Endothelial cell of umbilical vein (primary cell): ENCODE data around the gene DCAF7. TPM values are rescaled to one million over a fixed set of nuclear protein-coding genes. Genes with fewer than 3 reads are reported as not detected.

Experiments
- BruUV-seq: library from RNA; stranded (reverse); fragments of 400-500 nt; replicated peaks from 2 replicates; lab custom pipeline; 2021; lab: Mats Ljungman, UMichigan
- CTCF ChIA-PET: fragments of 300-600, 350-600 bp; sonication (Branson Sonifier 250); formaldehyde crosslinking; loops from one replicate; lab custom pipeline; 2021; ENCODE audit warnings: antibody characterized with exemption, inconsistent platforms; lab: Charles Lee
- POLR2A ChIA-PET: fragments of 300-600, 350-600 bp; sonication (Branson Sonifier 250); formaldehyde crosslinking; loops from one replicate; lab custom pipeline; 2021; ENCODE audit warnings: antibody characterized with exemption, inconsistent platforms; lab: Charles Lee
- DNase-seq: peaks from one replicate; pipeline ENCODE4 v3.0.0-alpha.2; 2011; ENCODE audit warnings: low read depth, low spot score
- FAIRE-seq: peaks from 2 replicates; lab custom pipeline; 2011; peaks lifted over from hg19 to GRCh38; lab: Jason Lieb, UNC
- H2AFZ ChIP-seq: 2 replicates; pipeline ENCODE4 v1.6.0; 2012; ENCODE audit warnings: low read depth, low read length, control low read depth, inconsistent platforms
- H3K27ac ChIP-seq: 2 replicates; pipeline ENCODE4 v1.5.1; 2011; ENCODE audit warnings: low read depth, mild to moderate bottlenecking, control low read depth, low read length, moderate library complexity; ENCODE audit not compliant: insufficient read depth
- H3K27me3 ChIP-seq, 2 experiments: 2 replicates each; pipeline versions ENCODE4 v1.6.0 to v1.6.1; 2011; ENCODE audit warnings: low read length in 2 of 2, mixed read lengths in 1 of 2; ENCODE audit not compliant: control insufficient read depth in 2 of 2, insufficient read depth in 2 of 2
- H3K36me3 ChIP-seq, 2 experiments: 2 replicates in 1 of 2; 3 replicates in 1 of 2; pipeline ENCODE4 v1.5.1; 2011; ENCODE audit warnings: low read length in 2 of 2, mild to moderate bottlenecking in 1 of 2, moderate library complexity in 1 of 2; ENCODE audit not compliant: control insufficient read depth in 2 of 2, insufficient read depth in 2 of 2; ENCODE audit errors: extremely low read depth in 1 of 2
- H3K4me1 ChIP-seq: 3 replicates; pipeline ENCODE4 v1.5.1; 2011; ENCODE audit warnings: mild to moderate bottlenecking, low read length; ENCODE audit not compliant: control insufficient read depth, insufficient read depth; ENCODE audit errors: extremely low read depth
- H3K4me2 ChIP-seq: 2 replicates; pipeline ENCODE4 v1.6.1; 2011; ENCODE audit warnings: low read length, control low read depth, mixed read lengths; ENCODE audit not compliant: insufficient read depth
- H3K4me3 ChIP-seq, 3 experiments: fragments of 200-600 bp in 1 of 3; sonication (generic), shearing (Covaris generic) in 1 of 3; replicated peaks in 1 of 3; 2 replicates each; pipeline ENCODE4 v1.5.1; 2011 to 2016; ENCODE audit warnings: control low read depth in 3 of 3, low read length in 3 of 3, mild to moderate bottlenecking in 2 of 3, inconsistent platforms in 1 of 3, low read depth in 1 of 3, moderate library complexity in 1 of 3; ENCODE audit not compliant: insufficient read depth in 1 of 3
- H3K79me2 ChIP-seq: 2 replicates; pipeline ENCODE4 v1.6.0; 2012; ENCODE audit warnings: low read length, inconsistent platforms; ENCODE audit not compliant: control insufficient read depth, insufficient read depth
- H3K9ac ChIP-seq: replicated peaks from 2 replicates; pipeline ENCODE3; 2011; ENCODE audit warnings: low read length, control low read depth; ENCODE audit not compliant: insufficient read depth; ENCODE audit errors: extremely low read depth
- H3K9me1 ChIP-seq: replicated peaks from 3 replicates; pipeline ENCODE4 v1.6.0; 2011; ENCODE audit warnings: mild to moderate bottlenecking, low read length; ENCODE audit not compliant: control insufficient read depth, insufficient read depth; ENCODE audit errors: extremely low read depth
- H3K9me3 ChIP-seq: replicated peaks from 2 replicates; pipeline ENCODE4 v1.5.1; 2012; ENCODE audit warnings: low read length, inconsistent platforms; ENCODE audit not compliant: control insufficient read depth, insufficient read depth
- H4K20me1 ChIP-seq: replicated peaks from 2 replicates; pipeline ENCODE3; 2011; ENCODE audit warnings: mild to moderate bottlenecking, low read length; ENCODE audit not compliant: control insufficient read depth, insufficient read depth; ENCODE audit errors: extremely low read depth
- EZH2 ChIP-seq: IDR thresholded peaks from 2 replicates; pipeline ENCODE4 v1.6.1; 2012; ENCODE audit warnings: borderline replicate concordance, low read depth, mild to moderate bottlenecking, moderate library complexity, low read length, inconsistent platforms; ENCODE audit not compliant: severe bottlenecking
- FOS ChIP-seq: IDR thresholded peaks from 2 replicates; pipeline ENCODE4 v1.6.1; 2011; ENCODE audit warnings: mild to moderate bottlenecking, low read length, moderate library complexity, borderline replicate concordance; ENCODE audit not compliant: insufficient read depth
- GATA2 ChIP-seq: IDR thresholded peaks from 2 replicates; pipeline ENCODE4 v1.7.0; 2011; ENCODE audit warnings: low read depth, mild to moderate bottlenecking, moderate library complexity, mixed read lengths, low read length; ENCODE audit not compliant: insufficient read length, insufficient read depth
- JUN ChIP-seq: IDR thresholded peaks from 2 replicates; pipeline ENCODE4 v1.6.1; 2011; ENCODE audit warnings: borderline replicate concordance, low read depth; ENCODE audit not compliant: insufficient read length, insufficient read depth
- MYC ChIP-seq: IDR thresholded peaks from one replicate; pipeline ENCODE4 v1.6.1; 2011; ENCODE audit warnings: mild to moderate bottlenecking, low read depth, low read length
- POLR2A ChIP-seq: IDR thresholded peaks from 2 replicates; pipeline ENCODE4 v1.6.1; 2012; ENCODE audit warnings: low read depth, mild to moderate bottlenecking, control low read depth, low read length
- POLR2AphosphoS5 ChIP-seq: IDR thresholded peaks from 2 replicates; pipeline ENCODE4 v1.6.1; 2012; ENCODE audit warnings: low read depth, mild to moderate bottlenecking, control low read depth, low read length, moderate library complexity; ENCODE audit not compliant: insufficient read depth
- dilution Hi-C: fragments of 300-500 bp; cut with MboI; formaldehyde crosslinking; loops from one replicate; pipeline ENCODE4 v1.15.0; 2019; ENCODE audit warnings: low sequenced_read_pairs; ENCODE audit not compliant: extremely low pct_ligation_motif_present
- intact Hi-C: fragments of 100-400 bp; cut with micrococcal nuclease; formaldehyde crosslinking; loops from one replicate; pipeline ENCODE4 v1.10.0; 2022
- polyA plus RNA-seq, 4 experiments: library from polyadenylated mRNA; depleted of rRNA in 3 of 4; stranded (reverse) in 3 of 4; unstranded in 1 of 4; fragments of >200 nt; gene quantifications; 2 replicates each; pipeline versions ENCODE4 v1.2.1 to v1.2.3, GENCODE V29; 2011 to 2012; ENCODE audit warnings: missing spikeins in 1 of 4
- total RNA-seq: library from RNA; stranded (reverse); gene quantifications from 2 replicates; pipeline ENCODE4 v1.2.3, GENCODE V29; 2021
- TF ChIP-seq, protein P1 (sequence below), 2 donors: IDR thresholded peaks; 1 replicate in 1 of 2; 2 replicates in 1 of 2; pipeline ENCODE4 v1.5.1; 2011; ENCODE audit warnings: low read length in 2 of 2, mild to moderate bottlenecking in 2 of 2, moderate library complexity in 2 of 2, control low read depth in 1 of 2, inconsistent platforms in 1 of 2, low read depth in 1 of 2; ENCODE audit not compliant: insufficient read depth in 1 of 2; ENCODE audit errors: extremely low read depth in 1 of 2
- TF ChIP-seq, protein P2 (sequence below): IDR thresholded peaks from 2 replicates; pipeline ENCODE4 v1.6.1; 2011; ENCODE audit not compliant: insufficient read depth, insufficient read length

Gene DCAF7
- total and polyA plus RNA-seq, 2 donors (not counting 3 experiments of a cell fraction or from before 2014, with no cell fraction given), result 82.8 to 100 TPM

DNA sequence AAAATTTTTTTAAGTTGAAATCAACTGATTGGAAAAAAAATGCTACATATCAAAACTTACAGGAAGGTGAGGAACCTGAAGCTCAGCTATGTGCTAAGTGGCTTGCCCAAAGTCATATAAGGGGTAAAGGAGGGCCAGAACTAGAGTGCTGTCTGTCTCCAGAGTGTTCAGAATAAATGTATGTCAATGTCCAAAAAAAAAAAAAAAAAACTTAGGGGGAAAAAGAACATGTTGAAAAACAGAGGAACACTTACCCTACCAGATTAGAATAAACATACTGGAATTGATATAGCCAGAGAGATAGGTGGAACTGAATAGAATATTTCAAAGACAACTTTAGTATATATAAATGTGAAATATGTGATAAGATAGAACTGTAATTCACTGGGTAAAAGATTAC is 11.5 kb downstream of the DCAF7 start:
- no peaks in the 10 kb centered on the region for H3K4me1 ChIP-seq
- H2AFZ ChIP-seq, result no peak overlapping the region
- DNase-seq (no peak), FAIRE-seq (no peak)
- dilution Hi-C loops, result no loop called here
- no peak overlapping the region for H3K4me3 ChIP-seq
- BruUV-seq, result no TSS peak
- H3K4me2 ChIP-seq, result no peak overlapping the region
- CTCF ChIA-PET, result interaction anchor here (2.7 kb wide), 1 partner anchor 10 kb away, joined by 12 read pairs; no protein-coding TSS in a partner anchor
- H4K20me1 ChIP-seq, result peaks cover 5% of the 10 kb centered on the region
- intact Hi-C loops, result no loop called here
- peaks cover 86% of the 10 kb centered on the region for H3K79me2 ChIP-seq
- no peak overlapping the region for H3K9ac ChIP-seq
- H3K27me3 ChIP-seq, result no peaks in the 10 kb centered on the region
- POLR2A ChIA-PET, result no interaction called here
- no peaks in the 10 kb centered on the region for H3K36me3 ChIP-seq
- no peak for TF ChIP-seq JUN
- TF ChIP-seq GATA2, result no peak
- TF ChIP-seq, protein P1, sequence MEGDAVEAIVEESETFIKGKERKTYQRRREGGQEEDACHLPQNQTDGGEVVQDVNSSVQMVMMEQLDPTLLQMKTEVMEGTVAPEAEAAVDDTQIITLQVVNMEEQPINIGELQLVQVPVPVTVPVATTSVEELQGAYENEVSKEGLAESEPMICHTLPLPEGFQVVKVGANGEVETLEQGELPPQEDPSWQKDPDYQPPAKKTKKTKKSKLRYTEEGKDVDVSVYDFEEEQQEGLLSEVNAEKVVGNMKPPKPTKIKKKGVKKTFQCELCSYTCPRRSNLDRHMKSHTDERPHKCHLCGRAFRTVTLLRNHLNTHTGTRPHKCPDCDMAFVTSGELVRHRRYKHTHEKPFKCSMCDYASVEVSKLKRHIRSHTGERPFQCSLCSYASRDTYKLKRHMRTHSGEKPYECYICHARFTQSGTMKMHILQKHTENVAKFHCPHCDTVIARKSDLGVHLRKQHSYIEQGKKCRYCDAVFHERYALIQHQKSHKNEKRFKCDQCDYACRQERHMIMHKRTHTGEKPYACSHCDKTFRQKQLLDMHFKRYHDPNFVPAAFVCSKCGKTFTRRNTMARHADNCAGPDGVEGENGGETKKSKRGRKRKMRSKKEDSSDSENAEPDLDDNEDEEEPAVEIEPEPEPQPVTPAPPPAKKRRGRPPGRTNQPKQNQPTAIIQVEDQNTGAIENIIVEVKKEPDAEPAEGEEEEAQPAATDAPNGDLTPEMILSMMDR (IDR thresholded peaks at IDR 0.05; ENCODE audit: extremely low read depth in 1 of 2, insufficient read depth in 1 of 2, low read depth in 1 of 2, low read length in 2 of 2), result no peak
- TF ChIP-seq EZH2, result no peak
- TF ChIP-seq, protein P2, sequence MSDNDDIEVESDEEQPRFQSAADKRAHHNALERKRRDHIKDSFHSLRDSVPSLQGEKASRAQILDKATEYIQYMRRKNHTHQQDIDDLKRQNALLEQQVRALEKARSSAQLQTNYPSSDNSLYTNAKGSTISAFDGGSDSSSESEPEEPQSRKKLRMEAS, result no peak
- TF ChIP-seq MYC, result no peak
- TF ChIP-seq POLR2A, result no peak
- TF ChIP-seq FOS, result no peak
- TF ChIP-seq POLR2AphosphoS5, result no peak
- H3K27ac ChIP-seq, result no peak overlapping the region
- no peaks in the 10 kb centered on the region for H3K9me3 ChIP-seq
- H3K9me1 ChIP-seq, result no peaks in the 10 kb centered on the region
